Measurements from ENCODE around the gene VAMP3.

Gene VAMP3

GRCh38 chr1:7770997-7771822 lies at the start of gene VAMP3:
Gene VAMP3 (plus strand): TSS chr1:7771296. CDS start chr1:7771384, 88 bp downstream.
- peak; percentile 65 for DNase-seq (ENCODE audit: low read depth)

GRCh38 chr1:7721940-7722669 lies 49.0 kb upstream of the VAMP3 start:
- DNase-seq (ENCODE audit: low read depth), result no peak

DNA sequence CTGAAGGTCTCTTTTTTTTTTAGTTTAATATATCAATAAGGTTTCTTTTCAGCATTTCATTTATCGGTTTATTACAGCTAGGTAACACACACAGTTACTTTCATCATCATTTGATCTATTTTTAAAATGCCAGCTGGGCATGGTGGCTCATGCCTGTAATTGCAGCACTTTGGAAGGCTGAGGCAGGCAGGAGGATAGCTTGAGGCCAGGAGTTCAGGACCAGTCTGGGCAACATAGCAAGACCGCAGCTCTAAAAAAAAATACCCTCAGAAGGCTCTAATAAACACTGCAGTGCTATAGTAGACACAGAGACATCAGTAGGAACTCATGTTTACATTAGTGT lies 48.5 kb upstream of the VAMP3 start:
- no peak for DNase-seq (ENCODE audit: low read depth)

GRCh38 chr1:7726623-7727022 lies 44.5 kb upstream of the VAMP3 start:
- no peak for DNase-seq (ENCODE audit: low read depth)

DNA sequence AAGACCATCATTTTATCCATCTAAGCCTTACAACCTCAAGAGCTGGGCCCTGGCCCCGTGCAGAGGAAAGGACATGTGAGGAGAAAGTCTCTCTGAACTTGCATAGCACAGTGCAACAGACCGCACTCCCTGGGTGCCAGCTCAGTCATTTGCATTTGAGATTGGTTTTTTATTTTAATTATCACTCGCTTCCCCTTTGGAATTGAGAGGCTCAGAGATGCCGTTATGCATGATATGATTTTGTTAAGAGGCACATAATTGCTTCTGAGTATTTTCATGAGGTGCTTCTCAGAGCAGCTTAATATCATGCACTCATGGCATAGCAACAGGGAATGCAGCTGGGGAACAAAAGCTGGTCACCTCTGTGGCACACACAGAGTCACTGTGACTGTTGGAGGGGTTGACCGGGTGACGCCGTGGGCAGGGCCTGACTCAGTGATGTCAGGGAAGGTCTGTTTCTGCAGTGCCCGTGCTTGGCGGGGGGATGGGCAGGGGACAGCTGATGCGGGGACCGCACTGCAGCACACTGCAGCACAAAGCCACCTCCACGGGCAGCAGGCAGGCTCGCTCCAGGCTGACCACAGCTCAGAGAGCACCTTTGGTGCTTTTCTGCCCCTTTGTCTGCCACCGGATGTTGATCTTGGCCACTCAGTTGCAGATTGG lies 43.2 kb upstream of the VAMP3 start:
- DNase-seq (ENCODE audit: low read depth), result no peak

DNA sequence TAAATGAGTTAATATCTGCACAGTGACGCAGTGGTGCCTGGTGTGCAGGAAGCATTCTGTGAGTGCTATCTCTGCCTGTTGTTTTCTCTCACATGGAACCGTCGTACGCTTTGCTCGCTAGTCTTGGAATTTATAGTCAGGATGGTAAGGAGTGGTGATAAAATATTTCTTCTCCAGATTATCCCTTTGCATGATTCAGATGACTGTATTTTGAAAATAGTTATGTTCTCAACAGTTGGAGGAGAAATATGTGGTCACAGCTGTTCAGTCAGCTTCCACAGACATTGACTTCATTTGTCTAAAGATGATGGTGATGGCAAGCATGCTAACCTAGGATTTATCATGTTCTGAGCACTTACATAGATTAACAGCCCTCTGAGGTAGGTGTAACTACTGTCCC lies 41.3 kb upstream of the VAMP3 start:
- DNase-seq (ENCODE audit: low read depth), result no peak

DNA sequence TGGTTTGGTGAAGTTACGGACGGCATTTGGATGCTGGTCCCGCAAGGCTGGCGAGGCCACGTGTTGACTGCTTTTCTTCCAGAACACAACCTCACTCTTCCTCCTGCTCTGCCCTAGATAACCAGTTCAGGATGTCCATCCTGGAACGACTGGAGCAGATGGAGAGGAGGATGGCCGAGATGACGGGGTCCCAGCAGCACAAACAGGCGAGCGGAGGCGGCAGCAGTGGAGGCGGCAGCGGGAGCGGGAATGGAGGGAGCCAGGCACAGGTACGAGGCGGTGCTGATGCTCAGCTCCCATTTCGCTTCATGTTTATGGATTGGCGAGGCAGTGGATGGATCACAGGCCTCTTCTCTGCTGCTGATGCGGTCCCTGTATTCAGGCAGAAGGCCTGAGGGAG lies 38.8 kb upstream of the VAMP3 start:
- DNase-seq (ENCODE audit: low read depth), result no peak

DNA sequence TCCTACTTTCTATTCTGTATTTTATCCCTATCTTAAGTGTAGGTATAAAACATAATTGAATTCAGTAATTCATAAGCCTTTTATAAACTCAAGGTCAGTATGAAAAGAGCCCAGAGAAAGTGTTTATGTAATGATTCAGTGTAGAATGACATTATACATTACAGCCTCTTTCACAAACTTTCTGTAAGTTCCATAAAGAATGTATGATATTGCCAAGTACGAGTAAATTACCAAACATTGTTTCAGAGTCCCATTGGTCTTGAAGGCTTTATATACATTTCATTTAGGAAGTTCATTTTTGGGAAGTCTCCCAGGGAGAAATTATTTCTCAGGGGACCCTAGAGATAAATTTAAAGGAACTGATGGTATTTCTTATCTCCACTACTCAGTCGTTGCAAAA lies 37.8 kb upstream of the VAMP3 start:
- no peak for DNase-seq (ENCODE audit: low read depth)

GRCh38 chr1:7738044-7738443 lies 33.1 kb upstream of the VAMP3 start:
- DNase-seq (ENCODE audit: low read depth), result no peak

- no peak for DNase-seq (ENCODE audit: low read depth)
Measured at GRCh38 chr1:7743346-7743745, 27.8 kb upstream of the VAMP3 start.

GRCh38 chr1:7744882-7745281 lies 26.2 kb upstream of the VAMP3 start:
- DNase-seq (ENCODE audit: low read depth), result no peak

- no peak for DNase-seq (ENCODE audit: low read depth)
Measured at GRCh38 chr1:7745783-7746182, 25.3 kb upstream of the VAMP3 start.

DNA sequence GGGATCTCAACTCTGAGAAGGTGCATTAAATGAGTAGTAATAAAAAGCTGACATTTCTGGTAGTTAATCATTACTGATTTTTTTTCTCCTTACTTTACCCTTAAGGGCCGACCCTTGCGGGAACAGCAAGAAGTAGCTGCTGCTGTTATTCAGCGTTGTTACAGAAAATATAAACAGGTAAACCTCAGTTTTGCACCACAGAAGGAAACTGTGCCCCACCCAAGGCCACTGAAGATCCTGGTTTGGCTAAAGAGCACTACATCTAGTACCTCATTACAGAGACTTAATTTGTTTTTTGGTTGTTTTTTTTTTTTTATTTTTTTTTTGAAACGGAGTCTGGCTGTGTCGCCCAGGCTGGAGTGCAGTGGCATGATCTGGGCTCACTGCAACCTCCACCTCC lies 23.5 kb upstream of the VAMP3 start:
- DNase-seq (ENCODE audit: low read depth), result no peak

DNA sequence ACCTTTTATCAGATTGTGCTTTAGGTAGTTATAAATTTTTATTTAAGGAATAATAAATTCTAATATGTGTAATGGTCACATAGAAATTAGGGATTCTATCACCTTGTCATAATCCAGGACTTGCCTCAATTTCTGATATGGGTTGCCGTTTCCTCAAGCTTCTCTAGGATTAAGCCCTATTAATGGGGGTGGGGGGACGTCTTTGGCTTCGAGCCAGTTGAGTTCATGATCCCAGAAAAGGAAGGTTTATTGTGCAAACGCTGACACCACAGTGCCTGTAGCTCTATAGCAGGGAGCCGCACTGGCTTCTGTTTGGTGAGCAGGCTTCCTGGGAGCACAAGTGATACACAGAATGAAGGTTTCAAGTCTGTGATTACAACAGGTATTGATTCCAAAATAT lies 22.0 kb upstream of the VAMP3 start:
- DNase-seq (ENCODE audit: low read depth), result no peak

- DNase-seq (ENCODE audit: low read depth), result no peak
Measured at GRCh38 chr1:7751174-7751573, 19.9 kb upstream of the VAMP3 start.

- DNase-seq (ENCODE audit: low read depth), result peak; percentile 2
Measured at GRCh38 chr1:7752512-7753417, 18.3 kb upstream of the VAMP3 start.

GRCh38 chr1:7753641-7754040 lies 17.5 kb upstream of the VAMP3 start:
- no peak for DNase-seq (ENCODE audit: low read depth)

GRCh38 chr1:7754234-7754633 lies 16.9 kb upstream of the VAMP3 start:
- no peak for DNase-seq (ENCODE audit: low read depth)

GRCh38 chr1:7755448-7755847 lies 15.6 kb upstream of the VAMP3 start:
- DNase-seq (ENCODE audit: low read depth), result no peak

DNA sequence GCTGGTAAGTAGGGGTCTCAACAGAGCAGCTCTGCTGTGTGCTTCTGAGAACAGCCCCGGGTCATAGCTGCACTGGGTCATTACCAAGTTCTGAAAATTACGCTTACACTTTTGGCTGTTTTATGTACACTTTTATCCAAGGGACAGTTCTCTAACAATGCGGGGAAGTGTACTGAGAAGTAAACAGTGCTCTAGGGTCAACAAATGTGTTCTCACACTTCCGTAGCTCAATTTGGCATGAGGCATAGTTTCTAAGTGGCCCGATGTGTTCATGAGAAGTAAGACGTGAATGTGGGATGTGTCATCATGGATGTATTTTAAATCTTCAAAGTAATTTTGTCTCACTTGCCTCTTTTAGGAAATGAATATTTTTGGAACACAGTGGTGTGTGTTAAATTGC lies 10.9 kb upstream of the VAMP3 start:
- no peak for DNase-seq (ENCODE audit: low read depth)

GRCh38 chr1:7761103-7761502 lies 10.0 kb upstream of the VAMP3 start:
- no peak for DNase-seq (ENCODE audit: low read depth)

DNA sequence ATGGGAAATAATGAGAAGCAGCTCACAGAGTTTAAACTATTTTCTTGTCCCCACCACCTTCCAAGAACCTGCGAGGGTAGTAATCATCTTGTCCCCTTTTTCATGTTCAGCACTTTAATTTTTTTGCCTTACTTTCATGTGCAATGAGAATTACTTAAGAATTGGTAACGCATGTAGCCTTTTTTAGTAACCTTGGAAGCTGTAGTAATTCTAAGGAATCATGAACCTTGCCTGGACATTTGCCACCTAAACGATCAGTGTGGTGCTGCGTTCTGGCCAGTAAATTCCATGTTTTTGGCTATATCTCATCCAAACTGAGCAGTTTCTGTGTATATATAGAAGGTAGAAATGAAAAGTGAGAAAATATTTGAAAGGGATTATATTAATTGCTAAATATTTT lies 3.9 kb upstream of the VAMP3 start:
- DNase-seq (ENCODE audit: low read depth), result no peak
